Retinal pigment epithelial cell (primary cell): ENCODE data around the gene DCXR.

Source experiments
- DNase-seq: peaks from one replicate; pipeline ENCODE4 v3.0.0-alpha.2; 2010; ENCODE audit warnings: low read depth
- H3K4me3 ChIP-seq: 2 replicates; pipeline ENCODE4 v1.5.1; 2011; ENCODE audit warnings: mild to moderate bottlenecking, low read length, control low read depth, moderate library complexity
- CTCF ChIP-seq: conservative IDR thresholded peaks from 2 replicates; pipeline ENCODE4 v1.5.1; 2011; ENCODE audit warnings: low read depth, low read length, control low read depth, inconsistent platforms

The DCXR gene

GRCh38 chr17:82019690-82020571 is 17.6 kb downstream of the DCXR start:
- peak; percentile 84 for TF ChIP-seq CTCF
- DNase-seq, result no peak
- no peak overlapping the region for H3K4me3 ChIP-seq

- H3K4me3 ChIP-seq, result no peak overlapping the region
Measured at GRCh38 chr17:82018989-82019689, 18.4 kb downstream of the DCXR start.

GRCh38 chr17:82018152-82018988 is 19.1 kb downstream of the DCXR start:
- no peak for DNase-seq
- no peak for TF ChIP-seq CTCF
- no peak overlapping the region for H3K4me3 ChIP-seq

More at GRCh38 chr17:82018989-82019689, 18.4 kb downstream of the DCXR start:
- TF ChIP-seq CTCF, result no peak
- no peak for DNase-seq

GRCh38 chr17:82017612-82018151 is 19.8 kb downstream of the DCXR start:
- TF ChIP-seq CTCF, result no peak
- H3K4me3 ChIP-seq, result no peak overlapping the region
- DNase-seq, result no peak

GRCh38 chr17:82016875-82017459 is 20.5 kb downstream of the DCXR start:
- DNase-seq, result no peak
- TF ChIP-seq CTCF, result no peak
- no peak overlapping the region for H3K4me3 ChIP-seq

- no peak for TF ChIP-seq CTCF
- no peak overlapping the region for H3K4me3 ChIP-seq
- DNase-seq, result no peak
Measured at GRCh38 chr17:82016061-82016874, 21.2 kb downstream of the DCXR start.
